ENCODE measurements around the gene PIK3IP1.

The PIK3IP1 gene

DNA sequence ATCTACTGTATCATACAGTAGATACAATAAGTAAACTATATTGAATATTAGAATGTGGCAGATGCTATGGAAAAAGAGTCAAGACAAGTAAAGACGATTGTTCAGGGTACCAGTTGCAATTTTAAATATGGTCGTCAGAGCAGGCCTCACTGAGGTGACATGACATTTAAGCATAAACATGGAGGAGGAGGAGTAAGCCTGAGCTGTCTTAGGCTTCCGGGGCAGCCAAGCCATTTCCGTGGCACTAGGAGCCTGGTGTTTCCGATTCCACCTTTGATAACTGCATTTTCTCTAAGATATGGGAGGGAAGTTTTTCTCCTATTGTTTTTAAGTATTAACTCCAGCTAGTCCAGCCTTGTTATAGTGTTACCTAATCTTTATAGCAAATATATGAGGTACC, 14.5 kb downstream of the PIK3IP1 start:
- no peaks in the 10 kb centered on the region for H3K9me3 ChIP-seq (ENCODE audit: control insufficient read depth, low read length)
- H3K27me3 ChIP-seq (ENCODE audit: control insufficient read depth, insufficient read depth, low read length) = no peaks in the 10 kb centered on the region
- H3K4me1 ChIP-seq = peaks cover 3% of the 10 kb centered on the region
- no peaks in the 10 kb centered on the region for H3K79me2 ChIP-seq
- H3K36me3 ChIP-seq (ENCODE audit: control insufficient read depth, insufficient read depth, low read length) = no peaks in the 10 kb centered on the region
- H2AFZ ChIP-seq = no peak overlapping the region
- H3K4me2 ChIP-seq (ENCODE audit: low read length) = no peak overlapping the region
- TF ChIP-seq, protein P1, sequence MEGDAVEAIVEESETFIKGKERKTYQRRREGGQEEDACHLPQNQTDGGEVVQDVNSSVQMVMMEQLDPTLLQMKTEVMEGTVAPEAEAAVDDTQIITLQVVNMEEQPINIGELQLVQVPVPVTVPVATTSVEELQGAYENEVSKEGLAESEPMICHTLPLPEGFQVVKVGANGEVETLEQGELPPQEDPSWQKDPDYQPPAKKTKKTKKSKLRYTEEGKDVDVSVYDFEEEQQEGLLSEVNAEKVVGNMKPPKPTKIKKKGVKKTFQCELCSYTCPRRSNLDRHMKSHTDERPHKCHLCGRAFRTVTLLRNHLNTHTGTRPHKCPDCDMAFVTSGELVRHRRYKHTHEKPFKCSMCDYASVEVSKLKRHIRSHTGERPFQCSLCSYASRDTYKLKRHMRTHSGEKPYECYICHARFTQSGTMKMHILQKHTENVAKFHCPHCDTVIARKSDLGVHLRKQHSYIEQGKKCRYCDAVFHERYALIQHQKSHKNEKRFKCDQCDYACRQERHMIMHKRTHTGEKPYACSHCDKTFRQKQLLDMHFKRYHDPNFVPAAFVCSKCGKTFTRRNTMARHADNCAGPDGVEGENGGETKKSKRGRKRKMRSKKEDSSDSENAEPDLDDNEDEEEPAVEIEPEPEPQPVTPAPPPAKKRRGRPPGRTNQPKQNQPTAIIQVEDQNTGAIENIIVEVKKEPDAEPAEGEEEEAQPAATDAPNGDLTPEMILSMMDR (IDR thresholded peaks at IDR 0.05) = no peak
- no peak overlapping the region for H3K9ac ChIP-seq
- no peak overlapping the region for H3K4me3 ChIP-seq (ENCODE audit: low read depth, low read length)
- no peak overlapping the region for H3K27ac ChIP-seq

DNA sequence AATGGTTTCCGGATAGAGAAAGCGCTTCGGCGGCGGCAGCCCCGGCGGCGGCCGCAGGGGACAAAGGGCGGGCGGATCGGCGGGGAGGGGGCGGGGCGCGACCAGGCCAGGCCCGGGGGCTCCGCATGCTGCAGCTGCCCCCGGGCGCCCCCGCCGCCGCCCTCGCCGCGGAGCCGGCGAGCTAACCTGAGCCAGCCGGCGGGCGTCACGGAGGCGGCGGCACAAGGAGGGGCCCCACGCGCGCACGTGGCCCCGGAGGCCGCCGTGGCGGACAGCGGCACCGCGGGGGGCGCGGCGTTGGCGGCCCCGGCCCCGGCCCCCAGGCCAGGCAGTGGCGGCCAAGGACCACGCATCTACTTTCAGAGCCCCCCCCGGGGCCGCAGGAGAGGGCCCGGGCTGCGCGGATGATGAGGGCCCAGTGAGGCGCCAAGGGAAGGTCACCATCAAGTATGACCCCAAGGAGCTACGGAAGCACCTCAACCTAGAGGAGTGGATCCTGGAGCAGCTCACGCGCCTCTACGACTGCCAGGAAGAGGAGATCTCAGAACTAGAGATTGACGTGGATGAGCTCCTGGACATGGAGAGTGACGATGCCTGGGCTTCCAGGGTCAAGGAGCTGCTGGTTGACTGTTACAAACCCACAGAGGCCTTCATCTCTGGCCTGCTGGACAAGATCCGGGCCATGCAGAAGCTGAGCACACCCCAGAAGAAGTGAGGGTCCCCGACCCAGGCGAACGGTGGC, 15.7 kb downstream of the PIK3IP1 start:
- H3K79me2 ChIP-seq = no peaks in the 10 kb centered on the region
- TF ChIP-seq, protein P1 (IDR thresholded peaks at IDR 0.05) = no peak
- H3K9ac ChIP-seq = no peak overlapping the region
- no peak overlapping the region for H3K4me3 ChIP-seq (ENCODE audit: low read depth, low read length)
- H3K9me3 ChIP-seq (ENCODE audit: control insufficient read depth, low read length) = no peaks in the 10 kb centered on the region
- peaks cover 3% of the 10 kb centered on the region for H3K4me1 ChIP-seq
- no peak overlapping the region for H3K27ac ChIP-seq
- H3K27me3 ChIP-seq (ENCODE audit: control insufficient read depth, insufficient read depth, low read length) = no peaks in the 10 kb centered on the region
- no peak overlapping the region for H3K4me2 ChIP-seq (ENCODE audit: low read length)
- no peaks in the 10 kb centered on the region for H3K36me3 ChIP-seq (ENCODE audit: control insufficient read depth, insufficient read depth, low read length)
- no peak overlapping the region for H2AFZ ChIP-seq

DNA sequence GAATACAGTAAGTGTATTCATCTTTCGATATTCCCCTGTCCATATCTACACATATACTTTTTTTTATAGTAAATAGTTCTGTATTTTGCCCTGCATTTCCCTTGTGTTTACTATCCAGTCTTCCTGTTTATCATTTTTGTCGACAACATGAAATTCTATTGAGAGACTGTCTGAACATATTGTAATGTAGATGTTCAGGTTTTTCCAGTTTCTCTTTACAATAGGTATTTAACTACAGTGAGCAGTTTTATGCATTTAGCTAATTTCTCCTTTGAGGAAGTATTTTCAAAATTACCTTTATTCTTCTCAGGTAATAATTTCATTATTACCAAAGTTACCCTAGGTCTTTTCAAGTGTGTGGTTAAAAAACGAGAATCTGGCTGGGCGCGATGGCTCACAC, 16.7 kb downstream of the PIK3IP1 start:
- H3K4me1 ChIP-seq = no peaks in the 10 kb centered on the region
- TF ChIP-seq, protein P1 (IDR thresholded peaks at IDR 0.05) = no peak
- H3K36me3 ChIP-seq (ENCODE audit: control insufficient read depth, insufficient read depth, low read length) = no peaks in the 10 kb centered on the region
- no peak overlapping the region for H3K4me2 ChIP-seq (ENCODE audit: low read length)
- no peaks in the 10 kb centered on the region for H3K79me2 ChIP-seq
- H3K4me3 ChIP-seq (ENCODE audit: low read depth, low read length) = no peak overlapping the region
- no peak overlapping the region for H2AFZ ChIP-seq
- H3K9me3 ChIP-seq (ENCODE audit: control insufficient read depth, low read length) = no peaks in the 10 kb centered on the region
- no peak overlapping the region for H3K27ac ChIP-seq
- H3K9ac ChIP-seq = no peak overlapping the region
- H3K27me3 ChIP-seq (ENCODE audit: control insufficient read depth, insufficient read depth, low read length) = no peaks in the 10 kb centered on the region

DNA sequence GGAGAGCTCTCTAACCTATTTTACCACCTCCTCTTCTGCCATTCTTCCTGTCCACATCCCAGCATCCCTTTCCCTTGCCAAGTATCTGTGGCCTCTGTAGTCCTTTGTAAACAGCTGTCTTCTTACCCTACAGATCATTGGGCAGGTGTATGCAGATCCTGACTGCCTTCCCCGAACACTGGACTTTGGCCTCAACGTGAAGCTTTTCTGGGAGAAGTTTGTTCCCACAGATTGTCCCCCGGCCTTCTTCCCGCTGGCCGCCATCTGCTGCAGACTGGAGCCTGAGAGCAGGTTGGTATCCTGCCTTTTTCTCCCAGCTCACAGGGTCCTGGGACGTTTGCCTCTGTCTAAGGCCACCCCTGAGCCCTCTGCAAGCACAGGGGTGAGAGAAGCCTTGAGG, 17.3 kb downstream of the PIK3IP1 start:
- H2AFZ ChIP-seq = no peak overlapping the region
- H3K4me1 ChIP-seq = no peaks in the 10 kb centered on the region
- H3K9ac ChIP-seq = no peak overlapping the region
- H3K27ac ChIP-seq = no peak overlapping the region
- H3K9me3 ChIP-seq (ENCODE audit: control insufficient read depth, low read length) = no peaks in the 10 kb centered on the region
- H3K79me2 ChIP-seq = no peaks in the 10 kb centered on the region
- no peaks in the 10 kb centered on the region for H3K27me3 ChIP-seq (ENCODE audit: control insufficient read depth, insufficient read depth, low read length)
- TF ChIP-seq, protein P1 (IDR thresholded peaks at IDR 0.05) = no peak
- H3K4me2 ChIP-seq (ENCODE audit: low read length) = no peak overlapping the region
- no peaks in the 10 kb centered on the region for H3K36me3 ChIP-seq (ENCODE audit: control insufficient read depth, insufficient read depth, low read length)
- H3K4me3 ChIP-seq (ENCODE audit: low read depth, low read length) = no peak overlapping the region

DNA sequence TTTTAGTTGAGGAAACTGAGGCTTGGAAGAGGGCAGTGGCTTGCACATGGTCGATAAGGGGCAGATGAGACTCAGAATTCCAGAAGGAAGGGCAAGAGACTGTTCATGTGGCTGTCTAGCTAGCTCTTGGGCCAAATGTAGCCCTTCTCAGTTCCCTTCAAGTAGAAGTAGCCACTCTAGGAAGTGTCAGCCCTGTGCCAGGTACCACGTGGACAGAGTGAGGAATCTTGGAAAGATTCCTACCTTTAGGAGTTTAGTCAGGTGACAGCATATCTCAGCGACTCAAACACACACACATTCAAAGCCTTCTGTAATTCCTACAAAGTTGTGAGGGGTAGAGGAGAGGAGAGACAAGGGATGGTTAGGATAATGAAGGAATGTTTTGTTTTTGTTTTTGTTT, 18.3 kb downstream of the PIK3IP1 start:
- no peaks in the 10 kb centered on the region for H3K79me2 ChIP-seq
- no peak overlapping the region for H2AFZ ChIP-seq
- H3K27ac ChIP-seq = no peak overlapping the region
- H3K9me3 ChIP-seq (ENCODE audit: control insufficient read depth, low read length) = no peaks in the 10 kb centered on the region
- H3K36me3 ChIP-seq (ENCODE audit: control insufficient read depth, insufficient read depth, low read length) = no peaks in the 10 kb centered on the region
- H3K4me3 ChIP-seq (ENCODE audit: low read depth, low read length) = no peak overlapping the region
- no peaks in the 10 kb centered on the region for H3K27me3 ChIP-seq (ENCODE audit: control insufficient read depth, insufficient read depth, low read length)
- H3K4me1 ChIP-seq = no peaks in the 10 kb centered on the region
- TF ChIP-seq, protein P1 (IDR thresholded peaks at IDR 0.05) = no peak
- H3K4me2 ChIP-seq (ENCODE audit: low read length) = no peak overlapping the region
- no peak overlapping the region for H3K9ac ChIP-seq

Data from parathyroid adenoma (tissue), 2 donors.